Measurements from ENCODE around the gene MED22.
A peak's percentile ranks its signal among the peaks of the same experiment; 100 is the strongest.
"Not testable (repeated sequence)": the region's sequence is repeated elsewhere in the genome, so short reads cannot be mapped to it uniquely, and the experiment has no call there.

MED22 gene

DNA sequence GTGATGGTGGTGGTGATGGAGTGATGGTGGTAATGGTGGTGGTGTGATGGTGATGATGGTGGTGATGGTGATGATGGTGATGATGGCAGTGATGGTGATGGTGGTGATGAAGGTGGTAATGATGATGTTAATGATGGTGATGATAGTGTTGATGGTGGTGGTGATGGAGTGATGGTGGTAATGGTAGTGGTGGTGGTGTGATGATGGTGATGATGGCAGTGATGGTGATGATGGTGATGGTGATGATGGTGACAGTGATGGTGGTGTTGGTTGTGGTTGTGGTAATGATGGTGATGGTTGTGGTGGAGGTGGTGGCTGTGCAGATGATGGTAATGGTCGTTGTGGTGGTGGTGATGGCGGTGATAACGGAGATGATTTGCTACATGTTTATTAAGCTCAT is 35.5 kb upstream of the MED22 start:
- no peak for DNase-seq (ENCODE audit: low spot score in 2 of 2)
- H3K9me3 ChIP-seq, result no peaks in the 10 kb centered on the region
- no peaks in the 10 kb centered on the region for H3K4me1 ChIP-seq
- H3K27me3 ChIP-seq (ENCODE audit: low read depth), result no peaks in the 10 kb centered on the region
- no peaks in the 10 kb centered on the region for H3K36me3 ChIP-seq (replicated peaks)
- in situ Hi-C loops (cut with MboI; ENCODE audit: low sequenced_read_pairs), result no loop called here
- no peak overlapping the region for H3K4me3 ChIP-seq

GRCh38 chr9:133382507-133383141 is 34.7 kb upstream of the MED22 start:
- in situ Hi-C loops (cut with MboI; ENCODE audit: low sequenced_read_pairs), result no loop called here
- Histone ChIP-seq H3K9me3 (no peaks in the 10 kb centered on the region), H3K4me3 (no peak overlapping the region), H3K36me3 (replicated peaks) (no peaks in the 10 kb centered on the region), H3K4me1 (peaks cover 4% of the 10 kb centered on the region), H3K27me3 (ENCODE audit: low read depth) (no peaks in the 10 kb centered on the region)
- DNase-seq (ENCODE audit: low spot score in 2 of 2), result no peak

DNA sequence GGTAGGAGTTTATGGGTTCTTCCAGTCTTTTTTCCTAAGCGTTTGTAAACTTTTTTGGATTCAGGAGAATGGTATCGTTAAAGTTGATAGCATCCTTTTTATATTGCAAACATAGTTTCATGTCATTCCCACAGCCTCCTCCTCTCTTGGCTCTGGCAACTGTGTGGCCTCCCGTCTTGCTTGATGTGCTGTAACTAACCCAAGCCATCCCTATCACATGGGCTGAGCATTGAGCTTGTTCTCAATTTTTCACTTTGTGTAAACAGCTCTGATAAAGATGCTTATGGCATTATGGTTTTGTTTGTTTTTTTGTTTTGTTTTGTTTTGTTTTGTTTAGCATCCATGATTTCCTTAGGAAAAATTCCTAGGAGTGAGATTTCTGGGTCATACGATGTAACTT is 32.8 kb upstream of the MED22 start:
- Histone ChIP-seq H3K4me1 (peaks cover 13% of the 10 kb centered on the region), H3K36me3 (replicated peaks) (0 out of 2 replicates have a peak, but pooled peaks cover under 1% of the 10 kb centered on the region), H3K27me3 (ENCODE audit: low read depth) (no peaks in the 10 kb centered on the region), H3K9me3 (no peaks in the 10 kb centered on the region), H3K4me3 (no peak overlapping the region)
- no peak for DNase-seq (ENCODE audit: low spot score in 2 of 2)
- in situ Hi-C loops (cut with MboI; ENCODE audit: low sequenced_read_pairs), result no loop called here

DNA sequence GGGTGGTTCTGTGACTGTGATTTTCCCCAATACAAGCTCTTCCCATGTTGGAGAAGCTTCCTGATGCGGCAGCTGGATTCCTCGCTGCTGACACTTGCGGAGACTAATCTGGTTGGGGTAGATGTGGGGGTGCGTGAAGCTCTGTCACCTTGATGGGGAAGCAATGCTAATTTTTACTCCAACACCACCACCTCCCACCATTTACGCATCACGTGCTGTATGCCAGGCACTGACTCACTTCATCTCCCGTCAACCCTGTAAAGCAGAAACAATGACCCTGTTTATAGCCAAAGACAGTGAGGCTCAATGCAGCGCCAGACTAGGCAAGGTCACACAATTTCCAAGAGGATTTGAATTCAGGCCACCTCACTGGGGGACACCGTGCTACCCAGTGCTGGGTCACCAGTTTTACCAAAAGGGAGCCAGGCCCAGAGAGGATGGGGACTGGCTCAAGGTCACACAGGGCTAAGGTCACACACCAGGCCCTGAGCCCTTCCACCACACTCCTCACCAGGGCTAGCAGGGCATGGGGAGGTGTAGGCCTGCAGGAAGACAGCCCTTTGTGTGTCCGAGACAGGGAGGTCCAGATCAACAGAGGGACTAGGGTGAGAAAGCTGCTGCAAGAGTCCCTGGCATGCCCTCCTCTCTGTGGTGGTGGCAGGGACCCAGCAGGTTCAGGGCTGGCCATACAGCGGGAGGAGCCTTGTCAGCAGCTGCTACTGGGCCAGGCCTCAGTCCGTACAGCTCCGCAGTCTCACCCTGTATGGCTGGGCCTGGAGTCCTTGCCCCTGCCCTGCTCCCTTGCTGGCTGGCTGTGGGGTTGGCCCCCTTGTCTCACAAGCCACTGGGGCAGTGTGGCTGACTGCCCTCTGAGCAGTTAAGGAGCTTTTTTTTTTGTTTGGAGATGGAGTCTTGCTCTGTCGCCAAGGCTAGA is 31.5 kb upstream of the MED22 start:
- H3K4me3 ChIP-seq, result no peak overlapping the region
- in situ Hi-C loops (cut with MboI; ENCODE audit: low sequenced_read_pairs), result no loop called here
- peaks cover 13% of the 10 kb centered on the region for H3K4me1 ChIP-seq
- DNase-seq (ENCODE audit: low spot score in 2 of 2), result no peak
- peaks cover 5% of the 10 kb centered on the region; the same call in 1 of the 2 replicates for H3K36me3 ChIP-seq (replicated peaks)
- H3K9me3 ChIP-seq, result no peaks in the 10 kb centered on the region
- H3K27me3 ChIP-seq (ENCODE audit: low read depth), result no peaks in the 10 kb centered on the region

DNA sequence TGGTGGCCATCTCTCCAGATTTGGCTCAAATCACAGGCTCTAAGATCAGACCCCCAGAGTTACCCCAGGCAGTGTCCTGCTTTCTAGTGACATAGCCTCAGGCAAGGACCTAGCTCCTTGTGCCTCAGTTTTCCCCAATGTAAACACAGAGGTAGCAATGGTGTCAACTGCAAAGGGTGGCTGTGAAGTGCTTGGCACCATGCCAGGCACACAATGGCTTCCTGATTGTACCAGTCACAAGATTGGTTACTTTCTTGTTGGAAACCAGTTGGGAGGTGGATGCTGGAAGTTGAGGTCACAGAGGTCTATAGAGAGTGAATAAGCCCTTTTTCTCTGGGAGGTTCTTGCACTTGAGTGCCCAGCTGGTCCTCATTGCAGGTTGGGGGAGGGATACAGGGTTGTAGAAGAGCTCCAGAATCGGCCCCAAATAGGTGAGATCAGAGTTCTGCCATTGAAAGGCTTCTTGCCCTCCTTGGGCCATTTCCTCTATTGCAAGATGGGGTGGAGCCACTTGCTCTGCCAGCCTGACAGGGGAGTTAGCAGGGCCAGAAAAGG is 30.6 kb upstream of the MED22 start:
- Histone ChIP-seq H3K4me1 (peaks cover 13% of the 10 kb centered on the region), H3K36me3 (replicated peaks) (peaks cover 6% of the 10 kb centered on the region; the same call in 1 of the 2 replicates), H3K9me3 (no peaks in the 10 kb centered on the region), H3K27me3 (ENCODE audit: low read depth) (no peaks in the 10 kb centered on the region), H3K4me3 (no peak overlapping the region)
- in situ Hi-C loops (cut with MboI; ENCODE audit: low sequenced_read_pairs), result no loop called here
- no peak for DNase-seq (ENCODE audit: low spot score in 2 of 2)

GRCh38 chr9:133377721-133378216 is 29.8 kb upstream of the MED22 start:
- in situ Hi-C loops (cut with MboI; ENCODE audit: low sequenced_read_pairs), result no loop called here
- no peaks in the 10 kb centered on the region for H3K9me3 ChIP-seq

DNA sequence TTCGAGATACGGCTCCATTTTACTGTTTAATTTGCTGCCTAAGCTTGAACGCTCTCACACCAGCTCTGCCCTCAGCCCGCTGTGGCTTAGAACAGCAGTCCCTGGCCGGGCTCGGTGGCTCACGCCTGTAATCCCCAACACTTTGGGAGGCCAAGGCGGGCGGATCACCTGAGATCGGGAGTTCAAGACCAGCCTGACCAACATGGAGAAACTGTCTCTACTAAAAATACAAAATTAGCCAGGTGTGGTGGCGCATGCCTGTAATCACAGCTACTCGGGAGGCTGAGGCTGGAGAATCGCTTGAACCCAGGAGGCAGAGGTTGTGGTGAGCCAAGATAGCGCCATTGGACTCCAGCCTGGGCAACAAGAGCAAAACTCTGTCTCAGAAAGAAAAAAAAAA is 29.3 kb upstream of the MED22 start:
- H3K9me3 ChIP-seq; H3K27me3 ChIP-seq (ENCODE audit: low read depth); H3K4me3 ChIP-seq; in situ Hi-C loops (cut with MboI; ENCODE audit: low sequenced_read_pairs); DNase-seq (ENCODE audit: low spot score in 2 of 2): not testable (repeated sequence)
- peaks cover 13% of the 10 kb centered on the region for H3K4me1 ChIP-seq
- peaks cover 18% of the 10 kb centered on the region for H3K36me3 ChIP-seq (replicated peaks)

More at GRCh38 chr9:133377721-133378216, 29.8 kb upstream of the MED22 start:
- Histone ChIP-seq H3K27me3 (ENCODE audit: low read depth) (no peaks in the 10 kb centered on the region), H3K36me3 (replicated peaks) (peaks cover 13% of the 10 kb centered on the region), H3K4me1 (peaks cover 13% of the 10 kb centered on the region), H3K4me3 (no peak overlapping the region)
- DNase-seq (ENCODE audit: low spot score in 2 of 2), result peak; percentile 49 to 68

GRCh38 chr9:133375724-133376654 is 28.1 kb upstream of the MED22 start, which contains the start of the genes STKLD1 and SURF4:
Gene STKLD1, plus strand, starts transcription at chr9:133376366. Its CDS starts 108 bp downstream, at chr9:133376474.
Gene SURF4, minus strand, starts transcription at chr9:133376060. Its CDS starts 91 bp downstream, at chr9:133375969.
- H3K9me3 ChIP-seq, result no peaks in the 10 kb centered on the region
- peaks cover 13% of the 10 kb centered on the region for H3K4me1 ChIP-seq
- H3K4me3 ChIP-seq, result peak within 1 kb of the TSS; percentile 86
- no peaks in the 10 kb centered on the region for H3K27me3 ChIP-seq (ENCODE audit: low read depth)
- peaks cover 28% of the 10 kb centered on the region for H3K36me3 ChIP-seq (replicated peaks)
- peak; percentile 92 to 96 for DNase-seq (ENCODE audit: low spot score in 2 of 2)
- in situ Hi-C loops (cut with MboI; ENCODE audit: low sequenced_read_pairs), result no loop called here

GRCh38 chr9:133375116-133375723 is 27.3 kb upstream of the MED22 start:
- in situ Hi-C loops (cut with MboI; ENCODE audit: low sequenced_read_pairs), result no loop called here
- peaks cover 13% of the 10 kb centered on the region for H3K4me1 ChIP-seq

DNA sequence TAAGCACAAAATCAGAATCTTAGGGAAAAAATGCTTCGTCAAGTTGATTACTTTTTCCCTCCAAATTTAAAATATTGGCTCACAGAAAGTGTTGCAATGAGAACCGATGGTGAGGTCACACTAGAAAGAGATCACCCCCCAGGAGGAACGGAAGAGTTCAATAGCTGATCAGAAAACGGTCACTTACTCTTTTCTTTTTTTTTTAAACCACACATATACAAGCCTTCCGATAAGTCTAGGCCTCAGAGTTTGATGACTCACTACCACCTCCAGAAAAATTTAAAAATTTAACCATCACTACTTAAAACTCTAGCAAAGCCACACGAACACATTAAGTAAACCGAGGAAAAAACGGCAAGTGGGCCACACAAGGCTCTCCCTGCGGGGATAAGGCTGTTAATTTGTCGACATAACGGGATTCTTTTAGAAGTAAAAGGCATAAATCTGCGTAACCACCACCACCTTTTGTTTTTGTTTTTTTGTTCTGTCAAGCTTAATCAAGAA is 26.7 kb upstream of the MED22 start:
- in situ Hi-C loops (cut with MboI; ENCODE audit: low sequenced_read_pairs), result no loop called here
- Histone ChIP-seq H3K36me3 (replicated peaks) (peaks cover 38% of the 10 kb centered on the region), H3K9me3 (no peaks in the 10 kb centered on the region), H3K4me3 (peak overlapping the region; percentile 86), H3K4me1 (peaks cover 13% of the 10 kb centered on the region), H3K27me3 (ENCODE audit: low read depth) (no peaks in the 10 kb centered on the region)
- no peak for DNase-seq (ENCODE audit: low spot score in 2 of 2)

More at GRCh38 chr9:133375116-133375723, 27.3 kb upstream of the MED22 start:
- H3K4me3 ChIP-seq, result peak overlapping the region; percentile 86
- H3K9me3 ChIP-seq, result no peaks in the 10 kb centered on the region
- peak in 1 of 2 experiments; percentile 42 for DNase-seq (ENCODE audit: low spot score in 2 of 2)
- no peaks in the 10 kb centered on the region for H3K27me3 ChIP-seq (ENCODE audit: low read depth)
- peaks cover 32% of the 10 kb centered on the region for H3K36me3 ChIP-seq (replicated peaks)

- H3K4me1 ChIP-seq, result peaks cover 8% of the 10 kb centered on the region
- in situ Hi-C loops (cut with MboI; ENCODE audit: low sequenced_read_pairs), result no loop called here
- H3K9me3 ChIP-seq, result no peaks in the 10 kb centered on the region
- H3K36me3 ChIP-seq (replicated peaks), result peaks cover 58% of the 10 kb centered on the region
- no peaks in the 10 kb centered on the region for H3K27me3 ChIP-seq (ENCODE audit: low read depth)
- H3K4me3 ChIP-seq, result no peak overlapping the region
- no peak for DNase-seq (ENCODE audit: low spot score in 2 of 2)
These were observed 24.2 kb upstream of the MED22 start for GRCh38 chr9:133372144-133372543.

DNA sequence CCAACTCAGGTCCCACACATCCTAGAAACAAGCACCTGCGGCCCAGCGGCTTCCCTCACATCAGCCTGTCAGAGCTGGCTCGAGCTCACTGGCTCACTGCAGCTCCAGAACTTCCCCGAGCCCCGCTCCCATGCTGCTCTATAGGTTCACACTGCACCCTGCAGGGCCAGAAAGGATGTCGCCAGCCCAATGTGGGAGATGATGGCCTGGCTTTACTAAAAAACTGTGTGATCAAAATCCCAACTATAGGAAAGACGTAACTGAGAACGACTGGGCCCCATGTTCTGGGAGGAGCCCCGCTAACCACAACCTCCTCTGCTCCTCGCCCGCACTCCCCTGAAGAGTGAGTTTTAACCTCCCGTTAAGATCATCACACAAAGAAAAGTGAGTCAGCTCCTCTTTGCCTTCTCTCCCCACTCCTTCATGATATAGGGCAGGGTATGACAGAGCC is 23.4 kb upstream of the MED22 start:
- H3K27me3 ChIP-seq (ENCODE audit: low read depth), result no peaks in the 10 kb centered on the region
- in situ Hi-C loops (cut with MboI; ENCODE audit: low sequenced_read_pairs), result no loop called here
- H3K4me3 ChIP-seq, result no peak overlapping the region
- no peaks in the 10 kb centered on the region for H3K9me3 ChIP-seq
- DNase-seq (ENCODE audit: low spot score in 2 of 2), result no peak
- H3K36me3 ChIP-seq (replicated peaks), result peaks cover 66% of the 10 kb centered on the region
- peaks cover under 1% of the 10 kb centered on the region; the same call in 1 of the 2 replicates for H3K4me1 ChIP-seq

Data from HAP-1 (cell line).